PC-3 (cell line): ENCODE measurements around the gene C1QTNF5.

Source experiments
- EZH2 ChIP-seq: fragments of 300-600 bp; sonication (generic); IDR thresholded peaks from one replicate; pipeline ENCODE4 v1.6.1; 2017; ENCODE audit warnings: antibody characterized with exemption, mild to moderate bottlenecking, low read length; ENCODE audit not compliant: unreplicated experiment
- EZH2phosphoT487 ChIP-seq: fragments of 300-600 bp; sonication (generic); IDR thresholded peaks from 2 replicates; pipeline ENCODE4 v1.6.1; 2018; ENCODE audit warnings: mild to moderate bottlenecking, antibody characterized with exemption, low read length, borderline replicate concordance
- TF ChIP-seq, protein P1 (sequence below): fragments of 300-600 bp; sonication (generic); conservative IDR thresholded peaks from 2 replicates; pipeline ENCODE4 v1.5.1; 2017; ENCODE audit warnings: antibody characterized with exemption, low read depth, mild to moderate bottlenecking, low read length

- TF ChIP-seq EZH2 (no peak), EZH2phosphoT487 (no peak)
- TF ChIP-seq, protein P1, sequence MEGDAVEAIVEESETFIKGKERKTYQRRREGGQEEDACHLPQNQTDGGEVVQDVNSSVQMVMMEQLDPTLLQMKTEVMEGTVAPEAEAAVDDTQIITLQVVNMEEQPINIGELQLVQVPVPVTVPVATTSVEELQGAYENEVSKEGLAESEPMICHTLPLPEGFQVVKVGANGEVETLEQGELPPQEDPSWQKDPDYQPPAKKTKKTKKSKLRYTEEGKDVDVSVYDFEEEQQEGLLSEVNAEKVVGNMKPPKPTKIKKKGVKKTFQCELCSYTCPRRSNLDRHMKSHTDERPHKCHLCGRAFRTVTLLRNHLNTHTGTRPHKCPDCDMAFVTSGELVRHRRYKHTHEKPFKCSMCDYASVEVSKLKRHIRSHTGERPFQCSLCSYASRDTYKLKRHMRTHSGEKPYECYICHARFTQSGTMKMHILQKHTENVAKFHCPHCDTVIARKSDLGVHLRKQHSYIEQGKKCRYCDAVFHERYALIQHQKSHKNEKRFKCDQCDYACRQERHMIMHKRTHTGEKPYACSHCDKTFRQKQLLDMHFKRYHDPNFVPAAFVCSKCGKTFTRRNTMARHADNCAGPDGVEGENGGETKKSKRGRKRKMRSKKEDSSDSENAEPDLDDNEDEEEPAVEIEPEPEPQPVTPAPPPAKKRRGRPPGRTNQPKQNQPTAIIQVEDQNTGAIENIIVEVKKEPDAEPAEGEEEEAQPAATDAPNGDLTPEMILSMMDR = peak; percentile 46; the same call in 1 of the 2 replicates
These were observed 33.5 kb downstream of the C1QTNF5 start for GRCh38 chr11:119307219-119307618.
